Spinal cord (tissue), 10 donors: ENCODE results near the gene THNSL1. TPM values are rescaled to one million over a fixed set of nuclear protein-coding genes. Genes with fewer than 3 reads are reported as not detected.

Source experiments
- DNase-seq, 6 donors: peaks; one replicate each; pipeline versions ENCODE4 v3.0.0 to v3.0.0-alpha.2; 2013 to 2015; ENCODE audit warnings: low spot score in 6 of 6, low read depth in 4 of 6
- H3K27ac ChIP-seq: one replicate; pipeline ENCODE4 v1.5.1; 2013; ENCODE audit warnings: low read depth, low read length, control low read depth
- H3K27me3 ChIP-seq: one replicate; pipeline ENCODE4 v1.6.1; 2013; ENCODE audit warnings: low read length; ENCODE audit not compliant: control insufficient read depth, insufficient read depth
- H3K36me3 ChIP-seq: one replicate; pipeline ENCODE4 v1.6.1; 2013; ENCODE audit warnings: low read length; ENCODE audit not compliant: control insufficient read depth, insufficient read depth
- H3K4me1 ChIP-seq: one replicate; pipeline ENCODE4 v1.6.1; 2013; ENCODE audit warnings: low read length; ENCODE audit not compliant: control insufficient read depth, insufficient read depth
- H3K4me3 ChIP-seq: one replicate; pipeline ENCODE4 v1.5.1; 2013; ENCODE audit warnings: low read depth, low read length, control low read depth
- H3K9me3 ChIP-seq: one replicate; pipeline ENCODE4 v1.6.1; 2013; ENCODE audit warnings: low read length; ENCODE audit not compliant: control insufficient read depth, insufficient read depth
- WGBS: methylation state at CpG from one replicate; pipeline ENCODE4 v1.1.5; 2013; ENCODE audit warnings: missing lambda C conversion rate; ENCODE audit not compliant: insufficient coverage; 5-methylcytosine and 5-hydroxymethylcytosine counted together
- polyA plus RNA-seq, 2 donors: library from polyadenylated mRNA; unstranded; fragments of 120-200 nt; gene quantifications; one replicate each; pipeline ENCODE4 v1.2.1, GENCODE V29; 2013; ENCODE audit not compliant: insufficient read length in 2 of 2
- total RNA-seq, 2 donors: library from RNA; depleted of rRNA in 1 of 2; stranded (reverse); fragments of 120-200 nt in 1 of 2; fragments of >200 nt in 1 of 2; gene quantifications; one replicate each; pipeline versions ENCODE4 v1.2.3 to v1.2.4, GENCODE V29; 2013 to 2014
- donor health status: healthy.

The THNSL1 gene
- total and polyA plus RNA-seq, 4 donors, result 8.7 to 15.5 (median 8.8) TPM

DNA sequence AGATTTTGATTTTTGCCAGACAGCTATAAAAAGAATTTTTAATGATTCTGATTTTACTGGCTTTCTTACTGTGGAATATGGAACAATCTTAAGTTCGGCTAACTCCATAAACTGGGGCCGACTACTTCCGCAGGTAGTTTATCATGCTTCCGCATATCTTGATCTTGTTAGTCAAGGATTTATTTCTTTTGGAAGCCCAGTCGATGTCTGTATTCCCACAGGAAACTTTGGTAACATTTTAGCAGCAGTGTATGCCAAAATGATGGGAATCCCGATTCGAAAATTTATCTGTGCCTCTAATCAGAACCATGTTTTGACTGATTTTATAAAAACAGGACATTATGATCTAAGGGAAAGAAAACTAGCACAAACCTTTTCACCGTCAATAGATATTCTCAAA lies 8.1 kb downstream of the THNSL1 start:
- Histone ChIP-seq H3K9me3 (no peaks in the 10 kb centered on the region), H3K4me1 (no peaks in the 10 kb centered on the region), H3K4me3 (no peak overlapping the region), H3K27me3 (no peaks in the 10 kb centered on the region), H3K27ac (no peak overlapping the region), H3K36me3 (no peaks in the 10 kb centered on the region)
- 100% methylated on average over 1 of the region's 8 CpGs for WGBS
- DNase-seq, result no peak

GRCh38 chr10:25026463-25026862 lies 10.1 kb downstream of the THNSL1 start:
- DNase-seq, result peak in 2 of 6 donors; percentile 24 to 59
- H3K36me3 ChIP-seq, result no peaks in the 10 kb centered on the region
- no peaks in the 10 kb centered on the region for H3K9me3 ChIP-seq
- H3K4me3 ChIP-seq, result no peak overlapping the region
- H3K4me1 ChIP-seq, result no peaks in the 10 kb centered on the region
- H3K27ac ChIP-seq, result no peak overlapping the region
- no CpG with 5 or more reads among the region's 1 CpG for WGBS
- H3K27me3 ChIP-seq, result no peaks in the 10 kb centered on the region

DNA sequence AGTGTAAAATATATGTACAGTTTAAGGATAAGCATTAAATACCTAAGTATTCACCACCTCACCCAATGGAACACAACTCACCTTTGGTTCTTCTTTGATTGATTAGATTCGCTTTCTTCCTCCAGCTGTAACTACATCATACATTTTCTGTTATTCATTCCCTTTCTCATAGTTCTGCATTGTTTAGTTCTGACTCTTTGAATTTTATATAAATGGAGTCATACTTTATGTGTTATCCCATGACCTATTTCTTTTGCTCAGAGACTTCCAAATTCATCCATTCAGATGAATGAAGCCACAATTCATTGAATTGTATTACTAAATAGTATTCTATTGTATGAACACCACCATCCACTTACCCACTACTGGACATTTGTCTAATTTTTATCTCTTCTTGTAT lies 12.3 kb downstream of the THNSL1 start:
- Histone ChIP-seq H3K27ac (no peak overlapping the region), H3K4me3 (no peak overlapping the region), H3K9me3 (no peaks in the 10 kb centered on the region), H3K27me3 (no peaks in the 10 kb centered on the region), H3K4me1 (no peaks in the 10 kb centered on the region), H3K36me3 (no peaks in the 10 kb centered on the region)
- no peak for DNase-seq
- WGBS, result no CpG with 5 or more reads among the region's 1 CpG

- Histone ChIP-seq H3K36me3 (no peaks in the 10 kb centered on the region), H3K27ac (no peak overlapping the region)
These were observed 13.1 kb downstream of the THNSL1 start for GRCh38 chr10:25029519-25029918.

GRCh38 chr10:25036381-25036780 lies 20.0 kb downstream of the THNSL1 start:
- DNase-seq, result no peak
- H3K27me3 ChIP-seq, result no peaks in the 10 kb centered on the region
- H3K4me1 ChIP-seq, result no peaks in the 10 kb centered on the region
- no peak overlapping the region for H3K27ac ChIP-seq
- no peaks in the 10 kb centered on the region for H3K9me3 ChIP-seq
- no peak overlapping the region for H3K4me3 ChIP-seq
- no peaks in the 10 kb centered on the region for H3K36me3 ChIP-seq
- no CpG with 5 or more reads among the region's 3 CpGs for WGBS

More at GRCh38 chr10:25029519-25029918, 13.1 kb downstream of the THNSL1 start:
- Histone ChIP-seq H3K27me3 (no peaks in the 10 kb centered on the region), H3K4me3 (no peak overlapping the region), H3K4me1 (no peaks in the 10 kb centered on the region), H3K9me3 (no peaks in the 10 kb centered on the region)
- DNase-seq, result no peak
- no CpG with 5 or more reads among the region's 2 CpGs for WGBS

- no peaks in the 10 kb centered on the region for H3K9me3 ChIP-seq
- no peaks in the 10 kb centered on the region for H3K4me1 ChIP-seq
- no CpG with 5 or more reads among the region's 2 CpGs for WGBS
- peak in 1 of 6 donors; percentile 54 for DNase-seq
- H3K27ac ChIP-seq, result no peak overlapping the region
- no peak overlapping the region for H3K4me3 ChIP-seq
- H3K27me3 ChIP-seq, result no peaks in the 10 kb centered on the region
- H3K36me3 ChIP-seq, result no peaks in the 10 kb centered on the region
These were observed 21.9 kb downstream of the THNSL1 start for GRCh38 chr10:25038325-25038724.

DNA sequence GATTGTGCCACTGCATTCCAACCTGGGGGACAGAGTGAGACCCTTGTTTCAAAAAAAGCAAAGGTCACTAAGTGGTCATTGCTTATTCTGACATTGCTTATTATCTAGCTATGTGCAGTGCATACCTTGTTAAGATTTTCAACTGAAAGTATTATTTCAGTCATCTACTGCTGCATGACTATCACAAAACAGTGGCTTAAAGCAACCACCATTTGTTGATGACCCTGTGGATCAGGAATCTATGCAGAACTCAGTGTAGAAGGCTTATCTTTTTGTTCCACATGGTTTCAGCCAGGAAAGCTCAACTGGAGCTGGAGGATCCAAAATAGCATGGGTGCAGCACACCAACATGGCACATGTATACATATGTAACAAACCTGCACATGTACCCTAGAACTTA lies 23.1 kb downstream of the THNSL1 start:
- Histone ChIP-seq H3K36me3 (no peaks in the 10 kb centered on the region), H3K4me3 (no peak overlapping the region), H3K27me3 (no peaks in the 10 kb centered on the region), H3K9me3 (no peaks in the 10 kb centered on the region), H3K27ac (no peak overlapping the region), H3K4me1 (no peaks in the 10 kb centered on the region)
- no peak for DNase-seq

DNA sequence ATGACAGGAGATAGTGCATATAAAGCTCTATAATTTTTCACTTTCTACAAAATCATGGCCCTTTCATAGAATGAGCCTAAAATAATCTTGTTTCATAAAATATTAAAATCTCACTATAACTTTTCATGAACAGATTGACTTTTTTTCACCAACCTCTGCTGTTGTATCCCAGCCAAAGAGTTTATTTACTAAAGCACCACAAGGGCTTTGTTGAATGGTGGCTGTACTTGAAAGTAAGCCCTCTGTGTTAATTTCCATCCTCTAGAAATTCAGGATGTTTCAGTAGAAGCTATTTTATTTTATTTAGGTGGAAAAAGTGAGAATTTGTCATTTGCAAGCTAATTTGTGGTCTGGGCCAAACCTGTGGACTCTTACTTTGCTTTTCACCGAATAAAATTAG lies 30.2 kb downstream of the THNSL1 start:
- DNase-seq, result peak in 1 of 6 donors; percentile 35
- Histone ChIP-seq H3K36me3 (no peaks in the 10 kb centered on the region), H3K27me3 (no peaks in the 10 kb centered on the region), H3K4me1 (no peaks in the 10 kb centered on the region), H3K4me3 (no peak overlapping the region), H3K27ac (no peak overlapping the region), H3K9me3 (no peaks in the 10 kb centered on the region)
- WGBS, result 83% methylated on average over 1 of the region's 1 CpG

DNA sequence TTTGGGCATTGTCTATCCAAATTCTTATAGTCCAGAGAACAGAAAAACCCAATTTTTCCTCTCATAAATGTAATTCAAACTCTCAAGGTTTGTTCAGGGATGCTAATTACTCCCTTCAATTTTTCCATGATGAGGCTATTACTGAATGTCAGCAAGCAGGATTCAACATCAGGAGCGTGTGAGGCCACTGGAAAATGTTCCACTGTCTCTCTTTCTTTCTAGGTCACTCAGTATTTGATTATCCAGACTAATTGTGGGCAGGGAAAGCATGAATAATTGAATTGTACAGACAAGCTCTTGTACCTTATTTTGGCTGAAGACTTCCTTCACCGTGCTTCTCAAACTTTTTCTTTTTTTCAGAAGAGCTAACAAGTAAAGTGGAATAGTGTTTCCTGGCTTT lies 30.7 kb downstream of the THNSL1 start:
- H3K4me3 ChIP-seq, result no peak overlapping the region
- H3K27me3 ChIP-seq, result no peaks in the 10 kb centered on the region
- no peaks in the 10 kb centered on the region for H3K9me3 ChIP-seq
- 33% methylated on average over 1 of the region's 2 CpGs for WGBS
- H3K4me1 ChIP-seq, result no peaks in the 10 kb centered on the region
- H3K27ac ChIP-seq, result no peak overlapping the region
- peak in 1 of 6 donors; percentile 11 for DNase-seq
- H3K36me3 ChIP-seq, result no peaks in the 10 kb centered on the region

GRCh38 chr10:25047591-25048301 lies 31.3 kb downstream of the THNSL1 start:
- H3K4me3 ChIP-seq, result no peak overlapping the region
- H3K27me3 ChIP-seq, result no peaks in the 10 kb centered on the region
- H3K36me3 ChIP-seq, result no peaks in the 10 kb centered on the region
- WGBS, result 85% methylated on average over 2 of the region's 4 CpGs
- H3K4me1 ChIP-seq, result no peaks in the 10 kb centered on the region
- no peaks in the 10 kb centered on the region for H3K9me3 ChIP-seq
- DNase-seq, result peak in 2 of 6 donors; percentile 9 to 72
- no peak overlapping the region for H3K27ac ChIP-seq
